SK-N-MC (cell line): ENCODE measurements around the gene DELE1.

Experiments used
- EZH2 ChIP-seq: fragments of 200-600 bp; sonication (generic); IDR thresholded peaks from one replicate; pipeline ENCODE4 v1.6.1; 2017; ENCODE audit warnings: antibody characterized with exemption
- POLR2AphosphoS5 ChIP-seq: IDR thresholded peaks from 2 replicates; pipeline ENCODE4 v1.6.1; 2012; ENCODE audit warnings: mild to moderate bottlenecking, low read depth, low read length, borderline replicate concordance

- TF ChIP-seq EZH2, result no peak
- peak; percentile 80 for TF ChIP-seq POLR2AphosphoS5
Observed at GRCh38 chr5:141968914-141969608, 45.4 kb downstream of the DELE1 start, which contains the start of gene RNF14.
